GM18519 (cell line): Measurements from ENCODE around the gene CGB1.

Experiments used
- ATAC-seq: cut with Tn5 transposase; IDR thresholded peaks from one replicate; pipeline ENCODE4 v1.9.1; 2021; ENCODE audit warnings: mild to moderate bottlenecking, moderate library complexity; ENCODE audit not compliant: unreplicated experiment, low FRiP score

The CGB1 gene

DNA sequence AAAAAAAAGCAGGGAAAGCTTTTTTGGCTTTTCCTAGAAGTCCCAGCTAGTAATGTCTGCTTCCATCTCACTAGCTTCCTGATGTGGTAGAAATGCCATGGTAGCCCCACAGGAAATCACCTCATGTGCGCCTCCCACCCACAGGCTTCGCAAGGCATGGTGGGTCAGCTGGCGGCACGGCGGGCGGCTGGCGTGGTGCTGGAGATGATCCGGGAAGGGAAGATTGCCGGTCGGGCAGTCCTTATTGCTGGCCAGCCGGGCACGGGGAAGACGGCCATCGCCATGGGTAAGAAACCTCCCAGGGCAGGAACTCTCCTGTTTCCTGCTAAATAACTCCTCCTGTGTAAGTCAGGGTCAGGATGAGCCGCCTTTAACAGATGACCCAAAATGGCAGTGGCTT, 32.6 kb downstream of the CGB1 start:
- ATAC-seq: no peak

- no peak for ATAC-seq
Measured at GRCh38 chr19:48999481-49000325, 37.0 kb downstream of the CGB1 start.

DNA sequence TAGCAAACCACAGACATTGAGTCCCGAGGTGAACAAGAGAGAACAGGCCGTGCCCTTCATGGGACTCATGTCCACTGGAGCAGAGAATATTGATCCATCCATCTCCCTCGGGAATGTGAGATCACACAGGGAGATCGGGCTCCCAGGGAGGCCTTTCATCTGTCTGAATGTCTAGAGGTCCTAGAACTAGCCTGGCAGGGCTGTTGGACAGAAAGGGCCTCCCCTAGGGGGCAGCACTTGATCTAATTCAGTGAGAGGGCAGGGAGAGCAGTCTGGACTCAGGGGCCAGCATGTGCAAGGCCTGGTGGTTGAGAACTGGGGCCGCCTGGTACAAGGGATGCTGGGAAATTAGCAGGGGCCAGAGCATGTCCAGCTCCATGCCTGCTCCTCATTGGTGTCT, 38.7 kb downstream of the CGB1 start:
- no peak for ATAC-seq

GRCh38 chr19:48994035-48994386, 42.7 kb downstream of the CGB1 start:
- no peak for ATAC-seq

DNA sequence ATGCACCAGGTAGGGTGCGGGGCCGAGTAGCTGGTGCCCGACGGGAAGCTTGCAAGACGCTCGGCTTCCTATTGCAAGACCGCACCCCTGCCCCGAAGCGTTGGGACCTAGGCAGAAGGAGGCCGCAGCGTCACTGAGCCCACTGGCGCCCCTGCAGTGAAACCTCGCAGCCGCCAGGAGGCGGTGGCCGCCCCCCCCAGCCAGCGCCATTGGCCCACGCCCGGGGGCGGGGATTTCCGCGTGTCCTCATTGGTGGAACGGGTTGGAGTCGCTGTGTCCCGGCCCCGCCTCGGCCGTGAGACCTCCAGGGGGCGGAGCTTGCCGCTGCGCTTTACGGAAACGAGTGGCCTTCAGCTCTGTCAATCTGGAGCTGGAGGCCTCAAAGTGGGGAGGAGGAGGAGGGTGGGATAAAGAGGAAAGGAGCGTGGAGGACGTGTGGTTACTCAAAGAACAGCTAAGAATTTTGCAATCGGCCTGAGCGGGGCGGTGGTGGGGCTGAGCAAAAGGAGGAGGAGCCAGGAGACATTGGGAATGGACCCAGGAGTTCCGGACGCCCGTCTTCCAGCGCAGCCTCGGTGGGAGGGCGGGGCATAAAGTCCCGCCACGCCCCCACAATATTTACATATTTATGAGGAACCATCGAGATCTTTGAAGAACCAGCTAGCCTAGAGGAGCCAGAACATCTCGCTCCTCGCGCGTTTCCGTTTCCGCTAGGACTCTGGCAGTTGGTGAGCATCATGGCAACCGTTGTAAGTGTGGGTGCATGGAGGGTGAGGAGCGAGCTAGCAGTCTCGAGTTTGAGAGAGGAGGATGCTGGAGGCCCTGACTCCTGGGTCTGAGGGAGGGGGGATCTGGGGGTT, 43.3 kb downstream of the CGB1 start, which contains the start of the genes GYS1 and RUVBL2:
TSS of gene GYS1 (minus strand) at position 135 of the 860 bp plus-strand sequence. CDS start 197 bp downstream, outside the sequence.
TSS of gene RUVBL2 (plus strand) at position 713 of the 860 bp plus-strand sequence. CDS start at position 738, 25 bp downstream.
- ATAC-seq: peak; percentile 72

DNA sequence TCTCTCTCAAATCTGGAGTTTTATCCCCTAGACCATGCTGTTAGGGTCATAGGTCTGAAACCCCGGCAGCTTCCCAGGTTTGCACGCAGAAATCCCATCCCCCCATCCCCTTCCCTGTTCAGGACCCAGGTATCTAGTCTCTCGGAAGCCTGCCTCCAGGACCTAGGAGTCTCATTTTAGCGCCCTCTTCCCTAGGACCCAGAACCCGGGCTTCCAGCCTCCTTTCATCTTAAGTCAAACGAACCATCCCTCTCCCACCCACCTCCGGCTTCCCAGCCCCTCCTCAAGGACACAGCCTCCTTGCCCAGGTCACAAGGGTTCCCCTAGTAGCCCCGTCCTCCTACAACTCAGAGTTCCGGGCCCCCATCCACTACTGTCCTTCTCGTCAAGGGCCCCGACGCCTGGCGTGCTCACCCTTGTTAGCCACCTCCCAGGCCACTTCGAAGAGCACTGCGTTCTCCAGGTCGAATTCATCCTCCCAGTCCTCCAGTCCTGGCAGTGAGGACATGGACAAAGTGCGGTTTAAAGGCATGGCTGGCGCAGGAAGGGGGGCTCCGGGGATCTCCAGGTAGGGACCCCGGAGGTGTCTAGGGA, 44.0 kb downstream of the CGB1 start:
- ATAC-seq: no peak

DNA sequence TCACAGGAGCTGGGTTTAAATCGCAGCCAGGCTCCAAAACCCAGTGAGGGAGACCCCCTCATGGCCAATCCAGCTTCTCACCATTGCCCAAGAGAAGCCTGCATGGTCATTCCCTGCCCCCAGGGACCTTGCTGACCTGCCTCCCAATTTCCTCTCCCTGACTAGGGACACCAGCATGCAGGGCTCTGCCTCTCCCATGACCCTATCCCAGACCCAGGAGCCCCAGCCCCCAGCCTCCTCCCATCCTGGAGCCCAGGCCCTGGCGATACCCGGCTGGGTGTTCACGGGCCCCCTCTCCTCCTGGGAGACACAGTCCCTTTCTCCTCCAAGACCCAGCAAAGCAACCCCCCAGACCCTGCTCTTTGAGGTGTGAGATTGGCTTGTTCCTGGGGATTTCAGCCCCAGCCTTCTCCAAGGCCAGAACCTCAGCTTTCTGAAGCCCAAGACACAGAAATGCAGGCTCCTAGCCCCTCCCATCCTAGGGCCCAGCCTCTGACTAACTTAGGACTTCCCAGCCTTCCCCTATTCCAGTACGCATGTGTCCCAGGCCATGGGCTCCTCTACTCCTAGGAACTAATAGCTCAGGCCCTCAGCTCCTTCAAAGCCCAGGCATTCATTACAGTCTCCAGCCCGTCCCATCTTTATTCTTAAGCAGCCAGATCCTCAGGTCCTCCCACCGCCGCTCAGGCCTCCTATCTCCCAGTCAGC, 44.7 kb downstream of the CGB1 start:
- ATAC-seq: no peak

- ATAC-seq: no peak
Measured at GRCh38 chr19:48991011-48991609, 45.6 kb downstream of the CGB1 start.

- no peak for ATAC-seq
Measured at GRCh38 chr19:48990400-48990799, 46.3 kb downstream of the CGB1 start.

DNA sequence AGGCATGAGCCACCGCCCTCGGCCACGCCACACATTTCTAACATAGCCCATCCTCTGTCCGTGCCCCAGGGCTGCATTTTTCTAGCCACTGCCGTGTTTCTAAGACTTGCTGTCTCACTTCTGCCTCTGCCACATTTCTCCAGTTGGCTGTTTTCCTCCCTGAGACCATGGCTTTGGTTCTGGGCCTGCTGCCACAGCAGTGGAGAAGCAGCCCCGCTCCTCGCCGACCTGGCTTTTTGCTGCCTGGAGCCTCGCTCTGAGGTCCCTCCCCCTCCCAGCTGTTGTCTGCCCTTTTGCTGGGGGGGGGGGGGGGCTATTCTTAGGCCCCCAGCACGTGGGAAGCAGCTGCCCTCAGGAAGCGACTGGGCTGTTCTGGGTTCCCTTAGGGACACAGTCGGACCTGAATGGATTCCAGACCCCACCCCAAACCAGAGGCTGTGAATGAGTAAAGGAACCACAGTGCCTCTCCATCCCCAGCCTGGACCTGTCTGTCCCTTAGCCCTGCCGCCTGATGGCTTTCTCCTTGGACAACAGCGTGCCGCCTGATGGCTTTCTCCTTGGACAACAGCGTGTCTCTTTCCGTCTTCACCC, 46.9 kb downstream of the CGB1 start:
- ATAC-seq: no peak

DNA sequence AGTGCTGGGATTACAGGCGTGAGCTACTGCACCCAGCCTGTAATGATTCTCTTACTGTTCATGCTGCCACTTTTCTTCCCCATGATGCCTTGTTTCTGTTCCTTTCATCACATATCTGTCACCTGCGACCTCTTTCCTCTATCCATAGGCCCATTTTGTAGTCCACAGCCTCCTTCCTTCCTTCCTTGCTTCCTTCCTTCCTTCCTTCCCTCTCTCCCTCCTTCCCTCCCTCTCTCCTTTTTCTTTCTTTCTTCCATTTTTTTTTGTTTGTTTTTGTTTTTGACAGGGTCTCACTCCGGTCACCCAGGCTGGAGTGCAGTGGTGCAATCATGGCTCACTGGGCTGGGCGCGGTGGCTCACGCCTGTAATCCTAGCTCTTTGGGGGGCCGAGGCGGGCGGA, 47.8 kb downstream of the CGB1 start:
- no peak for ATAC-seq

GRCh38 chr19:48988286-48988685, 48.4 kb downstream of the CGB1 start:
- no peak for ATAC-seq

DNA sequence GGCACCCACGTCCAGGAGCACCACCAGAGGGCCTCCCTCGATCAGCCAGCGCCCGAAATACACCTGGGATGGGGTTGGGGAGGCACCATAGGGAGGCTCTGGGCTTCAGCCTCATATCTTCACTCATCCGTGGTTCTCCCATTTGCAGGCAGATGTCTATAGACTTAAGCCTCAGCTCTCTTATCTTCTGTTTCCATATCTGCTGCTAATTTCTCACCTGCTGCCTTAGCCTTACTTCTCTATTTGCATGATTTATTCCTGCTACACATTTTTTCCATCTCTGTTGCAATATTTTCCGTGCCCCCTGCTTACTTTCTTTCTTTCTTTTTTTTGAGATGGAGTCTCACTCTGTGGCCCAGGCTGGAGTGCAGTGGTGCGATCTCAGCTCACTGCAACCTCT, 49.4 kb downstream of the CGB1 start:
- no peak for ATAC-seq

DNA sequence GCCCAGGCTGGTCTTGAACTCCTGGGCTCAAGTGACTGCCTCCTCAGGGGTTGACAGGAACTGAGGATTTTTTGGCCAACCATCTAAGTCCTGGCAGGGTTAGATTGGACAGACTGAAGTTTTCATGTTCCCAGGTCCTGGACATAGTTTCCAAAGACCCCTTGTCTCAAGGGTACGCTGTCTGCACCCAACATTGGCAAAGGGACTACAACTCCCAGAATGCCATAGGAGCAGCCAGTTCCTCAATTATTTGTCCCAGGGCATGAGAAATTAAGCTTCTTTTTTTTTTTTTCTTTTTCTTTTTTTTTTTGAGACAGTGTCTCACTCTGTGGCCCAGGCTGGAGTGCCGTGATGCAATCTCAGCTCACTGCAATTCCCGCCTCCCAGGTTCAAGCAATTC, 50.5 kb downstream of the CGB1 start:
- ATAC-seq: no peak

DNA sequence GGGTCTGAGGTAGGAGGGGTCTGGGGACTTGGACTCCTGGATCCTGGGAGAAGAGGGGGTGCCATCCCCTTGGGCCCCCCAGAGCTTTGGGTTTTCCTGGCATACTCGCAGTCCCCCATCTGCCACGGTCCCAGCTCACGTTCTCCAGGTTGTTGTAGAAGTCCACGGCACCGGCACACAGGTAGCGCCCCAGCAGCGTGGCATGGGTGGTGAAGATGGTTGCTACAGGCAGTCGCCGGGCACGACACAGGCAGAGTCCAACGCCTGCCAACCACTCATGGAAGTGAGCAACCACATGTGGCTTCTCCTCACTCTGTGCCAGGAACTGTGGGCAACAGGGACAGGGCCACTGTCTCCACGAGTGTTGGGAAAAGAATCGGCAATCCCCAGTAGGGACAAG, 51.0 kb downstream of the CGB1 start:
- no peak for ATAC-seq
